Superior temporal gyrus (tissue), 1 donor: ENCODE results near the gene PTGIS.
"Not testable (repeated sequence)": the region's sequence is repeated elsewhere in the genome, so short reads cannot be mapped to it uniquely, and the experiment has no call there.

Source experiments
- DNase-seq: peaks from one replicate; pipeline ENCODE4 v3.0.0-alpha.2; 2016; ENCODE audit errors: extremely low spot score

The PTGIS gene

DNA sequence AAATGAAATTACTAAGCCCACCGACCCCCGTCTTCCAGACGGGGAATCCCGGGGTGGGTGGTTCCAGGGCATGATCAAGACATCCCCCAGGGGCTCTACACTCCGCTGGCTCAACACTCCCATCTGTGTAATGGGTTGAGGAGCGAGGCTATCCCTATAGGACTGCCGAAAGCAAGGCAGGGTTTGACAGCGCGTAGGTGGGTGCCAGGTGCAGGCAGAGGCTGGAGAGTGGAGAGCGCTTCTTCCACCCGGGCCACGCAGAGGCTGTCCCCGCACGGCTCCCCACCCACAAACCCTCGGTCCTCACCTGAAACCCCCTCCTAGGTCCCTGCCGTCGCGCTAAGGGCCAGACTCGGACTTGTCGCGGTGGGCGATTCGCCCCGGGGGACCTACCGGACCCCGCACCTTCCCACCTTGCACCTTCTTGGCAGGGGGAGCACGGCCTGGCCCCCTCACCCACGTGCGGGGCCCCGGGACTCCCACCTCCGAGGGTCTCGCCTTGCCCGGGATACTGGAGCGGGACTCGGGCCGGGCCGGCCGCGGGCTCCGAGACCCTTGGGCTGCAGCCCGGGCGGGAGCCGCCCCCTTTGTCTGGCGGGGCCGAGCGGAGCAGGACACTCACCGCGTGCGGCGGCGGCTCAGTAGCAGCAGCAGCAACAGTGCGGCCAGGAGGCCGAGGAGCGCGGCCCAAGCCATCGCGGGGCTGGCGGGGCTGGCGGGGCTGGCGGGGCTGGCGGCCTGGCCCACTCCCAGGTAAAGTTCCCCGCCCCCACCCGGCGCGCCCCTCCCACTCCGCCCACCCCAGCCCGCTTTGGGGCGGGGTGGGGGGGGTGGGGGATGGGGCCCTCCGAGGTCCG lies at the start of gene PTGIS:
TSS of gene PTGIS (minus strand) at position 717 of the 857 bp plus-strand sequence. CDS start at position 696, 21 bp downstream.
- no peak for DNase-seq

GRCh38 chr20:49617394-49617793 lies 49.5 kb upstream of the PTGIS start:
- DNase-seq, result not testable (repeated sequence)

DNA sequence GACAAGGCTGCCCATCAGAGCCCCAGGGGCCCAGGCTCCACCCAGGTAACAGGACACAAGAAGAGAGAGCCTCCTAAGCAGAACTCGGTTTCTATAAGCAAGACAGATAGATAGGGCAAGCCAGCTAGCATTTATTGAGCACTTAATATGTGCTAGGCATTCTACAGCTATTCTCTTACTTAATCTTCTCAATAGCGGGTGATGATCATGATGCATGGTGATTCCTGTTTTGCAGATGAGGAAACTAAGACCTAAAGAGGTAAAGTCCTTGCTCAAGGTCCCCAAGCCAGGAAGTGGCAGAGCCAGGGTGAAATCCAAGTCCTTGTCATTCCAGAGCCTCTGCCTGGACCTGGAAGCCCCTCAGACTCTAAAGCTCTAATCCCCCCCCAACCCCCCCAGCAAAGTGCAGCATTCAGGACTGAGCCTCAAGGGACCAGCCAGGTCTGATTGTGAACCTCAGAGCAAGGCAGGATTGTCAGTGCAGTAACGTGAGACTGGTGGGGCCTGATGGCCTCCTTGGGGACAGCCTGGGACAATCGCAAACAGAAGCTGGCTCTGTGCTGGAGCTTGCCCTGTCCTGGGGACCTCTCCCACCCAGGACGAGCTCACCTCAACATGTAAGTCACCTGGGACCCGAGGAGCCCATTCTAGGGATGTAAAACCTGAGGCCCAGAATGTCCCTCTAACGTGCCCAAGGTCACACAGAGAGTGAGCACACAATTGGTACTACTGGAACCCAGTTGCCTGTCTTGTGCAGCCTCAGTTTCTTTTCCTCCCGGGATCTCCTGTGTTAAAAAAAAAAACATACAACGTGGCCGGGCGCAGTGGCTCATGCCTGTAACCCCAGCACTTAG lies 48.4 kb upstream of the PTGIS start:
- no peak for DNase-seq

DNA sequence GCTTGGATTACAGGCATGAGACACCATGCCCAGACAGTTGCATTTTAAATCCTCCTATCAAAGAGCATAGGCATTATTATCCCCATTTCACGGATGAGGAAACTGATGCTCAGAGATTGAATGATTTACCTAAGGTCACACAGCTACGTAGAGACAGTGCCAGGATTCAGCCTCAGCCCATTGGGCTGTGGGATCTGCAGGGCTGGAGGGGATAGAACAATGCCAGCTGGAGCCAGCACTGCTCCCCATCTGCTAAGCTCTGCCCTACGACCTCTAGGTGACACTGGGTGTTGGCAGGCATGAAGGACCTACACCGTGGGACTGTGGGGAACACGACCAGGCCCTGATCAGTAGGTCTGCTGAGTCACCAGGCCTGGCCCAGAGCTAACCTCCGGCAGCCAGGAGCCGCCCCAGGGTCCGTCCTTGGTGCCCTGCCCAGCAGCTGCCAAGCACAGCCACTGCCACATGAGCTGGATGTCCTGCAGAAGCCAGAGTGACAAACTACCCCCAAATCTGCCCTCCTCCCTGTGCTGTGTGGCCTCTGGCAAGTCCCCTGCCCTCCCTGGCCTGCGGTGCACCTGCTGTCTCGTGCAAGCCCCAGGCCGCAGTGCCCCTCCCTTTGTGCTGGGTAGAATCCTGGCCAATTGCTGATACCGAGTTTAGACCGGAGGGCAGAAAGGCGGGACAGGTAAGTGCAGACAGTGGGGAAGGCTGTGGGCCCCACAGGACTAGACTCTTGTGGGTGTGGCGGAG lies 47.6 kb upstream of the PTGIS start:
- DNase-seq, result no peak

GRCh38 chr20:49615051-49615400 lies 47.1 kb upstream of the PTGIS start:
- not testable (repeated sequence) for DNase-seq

DNA sequence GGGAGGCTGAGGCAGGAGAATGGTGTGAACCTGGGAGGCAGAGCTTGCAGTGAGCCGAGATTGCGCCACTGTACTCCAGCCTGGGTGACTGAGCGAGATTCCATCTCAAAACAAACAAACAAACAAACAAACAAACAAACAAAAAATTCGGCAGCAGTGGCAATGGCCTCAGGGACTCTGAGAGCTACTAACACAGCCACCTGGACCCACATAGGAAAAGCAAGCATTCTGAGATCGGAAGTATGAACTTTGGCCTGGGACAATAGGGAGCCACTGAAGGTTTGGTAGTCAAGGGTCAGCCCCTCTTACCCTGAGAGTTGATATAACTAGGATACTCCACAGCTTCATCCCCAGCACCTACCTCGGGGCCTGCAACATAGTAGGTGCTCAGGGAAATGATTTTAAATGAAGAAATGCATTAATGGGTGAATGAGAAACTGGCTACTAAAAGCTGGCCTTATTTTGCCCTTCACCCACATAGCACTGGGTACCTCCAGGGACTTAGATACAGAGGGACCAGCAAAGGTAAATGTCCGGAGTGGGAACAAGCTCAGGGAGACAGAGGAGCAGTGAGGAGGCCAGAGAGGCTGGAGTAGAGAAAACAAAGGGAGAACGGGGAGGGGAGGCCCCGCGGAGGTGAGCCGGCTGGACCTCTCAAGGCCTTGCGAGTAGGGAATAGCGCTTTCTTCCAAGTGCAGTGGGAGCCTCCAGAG lies 46.6 kb upstream of the PTGIS start:
- DNase-seq, result no peak

- DNase-seq, result peak; percentile 96
These were observed 44.3 kb upstream of the PTGIS start for GRCh38 chr20:49612127-49612738.

DNA sequence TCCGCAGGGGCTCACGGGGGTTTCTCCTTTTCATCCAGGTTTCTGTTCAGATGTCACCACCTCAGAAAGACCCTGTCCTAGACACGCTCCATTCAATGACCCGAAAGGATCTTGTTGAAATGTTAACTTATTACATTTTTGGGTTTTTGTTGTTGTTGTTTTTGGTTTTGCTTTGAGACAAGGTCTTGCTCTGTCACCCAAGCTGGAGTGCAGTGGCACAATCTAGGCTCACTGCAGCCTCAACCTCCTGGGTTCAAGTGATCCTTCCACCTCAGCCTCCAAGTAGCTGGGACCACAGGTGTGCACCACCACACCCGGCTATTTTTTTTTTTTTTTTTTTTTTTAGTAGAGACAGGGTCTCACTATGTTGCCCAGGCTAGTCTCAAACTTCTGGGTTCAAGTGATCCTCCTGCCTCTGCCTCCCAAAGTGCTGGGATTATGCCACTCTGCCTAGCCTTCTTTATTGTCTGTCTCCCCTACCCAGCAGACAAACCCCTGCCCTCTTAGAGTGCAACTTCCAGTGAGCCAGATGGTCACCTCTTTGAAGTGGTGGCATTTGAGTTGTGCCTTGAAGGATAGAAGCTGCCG lies 43.7 kb upstream of the PTGIS start:
- not testable (repeated sequence) for DNase-seq

DNA sequence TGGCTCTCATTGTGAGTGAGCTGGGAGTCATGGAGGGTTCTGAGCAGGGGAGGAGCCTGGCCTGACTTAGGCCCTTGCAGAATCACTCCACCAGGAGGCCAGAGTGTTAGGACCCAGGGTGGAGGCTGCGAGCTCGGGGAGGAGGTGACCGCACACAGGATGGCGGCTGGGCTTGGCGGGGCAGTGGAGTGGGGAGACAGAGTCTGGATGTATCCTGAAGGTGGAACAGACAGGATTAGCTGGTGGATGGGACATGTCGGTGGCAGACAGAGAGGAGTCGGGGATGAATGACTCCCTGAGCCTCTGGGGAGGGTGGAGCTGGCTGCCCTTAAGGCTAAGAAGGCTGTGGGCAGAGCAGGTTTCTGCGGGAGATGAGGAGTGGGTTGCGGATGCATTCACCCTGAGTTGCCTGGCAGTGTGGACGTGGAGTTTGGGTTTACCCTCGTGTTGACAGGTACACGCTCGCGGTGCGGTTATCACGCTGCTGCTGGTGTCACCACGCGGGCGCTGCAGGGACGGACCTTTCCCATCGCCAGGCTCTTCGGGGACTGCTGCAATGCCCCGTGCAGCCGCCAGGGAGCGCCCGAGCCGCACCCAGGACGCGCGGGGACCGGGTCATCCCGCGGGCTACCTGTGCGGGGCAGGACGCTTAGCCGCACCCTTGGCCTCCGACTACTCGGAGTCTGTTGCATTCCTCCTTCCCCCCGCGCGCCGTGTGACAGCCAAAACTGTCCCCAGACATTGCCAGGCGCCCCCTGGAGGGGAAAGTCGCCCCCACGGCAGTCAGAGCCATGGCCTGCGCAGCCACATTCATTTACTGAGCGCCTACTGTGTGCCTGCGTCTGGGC lies 43.0 kb upstream of the PTGIS start:
- DNase-seq, result peak; percentile 80

DNA sequence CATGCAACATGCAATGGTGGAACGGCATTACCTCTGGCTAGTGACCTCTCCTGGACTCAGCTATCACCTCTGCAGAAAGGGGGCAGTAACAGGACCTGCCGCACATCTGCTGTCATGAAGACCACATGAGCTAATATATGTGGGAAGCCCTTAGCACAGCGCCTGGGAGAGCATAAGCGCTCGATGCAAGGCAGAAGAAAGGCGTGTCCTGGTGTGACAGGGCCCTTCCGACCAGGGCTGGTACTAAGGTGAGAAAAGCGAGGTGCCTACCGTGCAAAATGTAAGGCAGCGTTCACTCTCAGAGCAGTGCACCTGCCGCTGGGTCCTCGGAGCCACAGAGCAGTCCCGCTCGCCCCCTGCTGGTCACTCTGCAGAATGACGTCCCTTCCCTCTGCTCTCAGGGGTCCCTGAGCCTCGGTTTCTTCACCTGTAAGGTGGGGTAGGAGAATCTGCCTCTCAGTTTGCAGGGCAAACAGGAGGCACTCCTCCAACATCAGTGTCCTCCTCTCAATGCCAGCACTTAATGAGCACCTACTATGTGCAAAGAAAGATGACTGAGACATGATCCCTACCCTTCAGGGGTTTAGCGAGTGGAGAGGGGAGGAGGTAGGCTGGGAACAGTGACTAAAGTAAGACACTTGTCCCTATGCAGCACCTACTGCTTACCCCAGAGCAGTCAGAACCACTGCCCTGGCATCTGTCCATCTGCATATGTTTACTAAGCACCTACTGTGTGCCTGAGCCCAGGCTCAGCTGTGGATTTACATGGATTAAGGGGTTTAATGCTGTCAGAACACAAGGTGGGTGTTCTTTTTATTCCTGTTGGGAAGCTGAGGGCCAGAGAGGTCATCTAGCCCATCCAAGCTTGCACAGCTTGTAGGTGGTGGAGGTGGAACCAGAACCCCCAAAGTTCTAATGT lies 41.1 kb upstream of the PTGIS start:
- DNase-seq, result peak; percentile 81

GRCh38 chr20:49607568-49607967 lies 39.6 kb upstream of the PTGIS start:
- DNase-seq, result no peak

DNA sequence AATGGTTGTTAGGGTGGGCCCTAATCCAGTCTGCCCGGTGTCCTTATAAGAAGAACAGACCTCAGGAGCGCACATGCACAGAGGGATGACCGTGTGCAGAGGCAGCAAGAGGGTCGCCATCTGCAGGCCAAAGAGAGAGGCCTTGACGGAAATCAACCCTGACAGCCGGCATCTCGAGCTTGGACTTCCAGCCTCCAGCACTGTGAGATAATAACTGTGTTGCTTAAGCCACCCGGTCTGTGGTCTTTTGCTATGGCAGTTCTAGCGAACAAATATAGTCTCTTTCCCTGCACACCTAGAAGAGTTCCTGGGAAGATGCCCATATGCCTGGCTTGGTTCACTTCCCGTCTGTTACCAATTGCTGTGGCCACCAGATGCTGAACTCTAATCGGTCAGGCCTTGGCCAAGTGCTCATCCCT lies 35.3 kb upstream of the PTGIS start:
- DNase-seq, result no peak

GRCh38 chr20:49602345-49603208 lies 34.6 kb upstream of the PTGIS start:
- no peak for DNase-seq

DNA sequence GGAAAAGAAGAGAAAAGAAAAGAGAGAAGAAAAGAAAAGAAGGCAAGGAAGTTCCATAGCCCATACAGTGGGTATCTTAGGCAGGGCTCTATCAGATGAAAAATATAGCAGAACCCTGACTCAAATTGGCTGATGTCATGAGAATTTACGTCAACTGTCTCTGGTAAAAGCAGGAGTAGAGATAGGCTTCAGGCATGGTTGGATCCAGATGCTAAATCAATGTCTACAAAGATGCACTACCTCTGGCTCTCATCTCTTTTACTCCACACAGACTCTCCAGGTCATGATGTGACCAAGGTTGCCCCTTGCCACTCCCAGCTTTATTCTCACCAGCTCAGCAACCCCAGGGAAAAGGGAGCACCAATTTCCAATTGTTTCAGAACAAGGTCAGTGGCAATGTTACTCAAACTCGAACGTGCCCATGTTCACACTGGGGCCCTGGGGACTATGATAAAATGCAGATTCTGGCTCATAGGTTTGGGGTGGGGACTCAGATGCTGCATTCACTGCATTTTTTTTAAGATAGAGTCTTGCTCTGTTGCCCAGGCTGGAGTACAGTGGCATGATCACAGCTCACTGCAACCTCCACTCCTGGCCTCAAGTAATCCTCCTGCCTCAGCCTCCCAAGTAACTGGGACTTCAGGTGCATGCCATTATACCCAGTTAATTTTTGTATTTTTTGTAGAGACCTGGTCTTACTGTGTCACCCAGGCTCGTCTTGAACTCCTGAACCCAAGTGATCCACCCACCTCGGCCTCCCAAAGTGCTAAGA lies 33.4 kb upstream of the PTGIS start:
- no peak for DNase-seq

DNA sequence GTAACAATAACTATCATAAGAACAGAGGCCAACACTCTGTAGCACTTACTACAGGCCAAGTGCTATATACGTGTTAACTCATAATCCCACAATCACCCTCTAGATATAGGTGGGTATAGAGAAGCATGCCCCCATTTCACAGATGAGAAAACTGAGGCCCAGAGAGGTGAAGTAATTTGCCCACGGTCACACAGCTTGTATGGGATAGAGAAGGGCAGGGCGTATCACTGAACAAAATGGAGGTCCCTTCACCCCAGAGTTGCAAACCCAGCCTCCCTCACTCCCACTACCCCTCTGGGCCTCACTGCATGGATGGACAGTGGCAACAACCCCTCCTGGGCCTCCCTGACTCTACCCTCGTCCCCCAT lies 31.8 kb upstream of the PTGIS start:
- DNase-seq, result no peak

DNA sequence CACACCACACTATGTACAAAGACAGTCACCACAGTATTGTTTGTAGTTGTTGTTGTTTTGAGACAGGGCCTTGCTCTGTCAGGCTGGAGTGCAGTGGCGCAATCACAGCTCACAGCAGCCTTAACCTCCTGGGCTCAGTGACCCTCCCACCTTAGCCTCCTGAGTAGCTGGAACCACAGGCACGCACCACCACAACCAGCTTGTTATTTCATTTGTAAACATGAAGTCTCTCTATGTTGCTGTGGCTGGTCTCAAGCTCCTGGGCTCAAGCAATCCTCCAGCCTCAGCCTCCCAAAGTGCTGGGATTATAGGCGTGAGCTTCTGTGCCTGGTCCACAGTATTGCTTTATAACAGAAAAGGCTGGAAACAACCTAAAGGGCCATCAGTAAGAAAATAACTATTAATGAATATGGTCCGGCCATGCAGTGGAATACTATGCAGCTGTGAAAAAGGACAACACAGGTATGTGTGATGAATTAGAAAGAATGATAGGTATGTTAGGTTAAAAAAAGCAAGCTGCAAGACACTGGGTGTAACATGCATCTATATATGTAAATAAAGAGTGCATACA lies 30.0 kb upstream of the PTGIS start:
- DNase-seq, result no peak
